ENCODE measurements around the gene UBE3B.

DNA sequence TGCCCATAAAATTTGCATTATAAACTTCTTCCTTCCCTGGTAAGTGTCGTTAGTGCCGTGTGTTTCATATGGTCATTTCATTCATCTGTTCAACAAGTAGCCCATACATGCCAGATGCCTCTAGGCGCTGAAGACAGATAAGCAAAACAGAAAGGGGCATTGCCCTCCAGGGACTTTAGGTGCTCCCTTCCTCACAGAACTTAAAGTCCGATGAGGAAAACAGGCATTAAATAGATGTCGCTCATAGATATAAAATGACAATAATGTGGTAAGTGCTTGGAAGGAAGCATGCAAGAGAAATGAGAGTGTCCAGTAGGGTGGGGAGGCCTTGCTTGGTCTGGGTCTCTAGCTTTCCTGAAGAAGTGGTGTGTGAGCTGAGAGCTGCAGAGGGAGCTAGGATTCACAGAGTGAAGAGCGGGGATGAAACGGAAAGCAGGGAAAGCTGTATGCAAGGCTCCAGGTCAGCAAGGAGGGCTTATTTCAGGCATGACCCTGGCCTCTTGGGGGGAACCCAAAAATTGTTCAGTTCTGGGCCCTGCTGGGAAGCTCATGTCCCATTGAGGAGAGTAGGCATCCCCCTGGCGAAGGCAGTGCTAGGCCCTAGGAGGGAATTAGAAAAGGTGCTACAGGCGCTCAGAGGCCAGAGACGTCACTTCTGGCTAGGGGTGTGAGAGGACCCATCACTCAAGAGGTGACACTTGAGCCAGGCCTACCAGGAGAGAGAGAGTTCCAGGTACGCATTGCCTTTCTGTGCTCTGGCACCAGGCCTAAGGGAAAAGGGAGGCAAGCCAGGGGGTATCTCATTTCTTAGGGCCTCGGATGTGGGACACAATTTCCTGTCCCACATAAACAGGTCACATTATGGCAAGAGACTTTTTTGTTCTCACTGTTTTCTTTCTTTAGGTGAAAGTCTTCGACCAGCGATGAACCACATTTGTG is 11.9 kb downstream of the UBE3B start:
- no peak for TF ChIP-seq NR3C1 (CRISPR knock-in tag; conservative IDR thresholded peaks at IDR 0.05; ENCODE audit: low read depth)
- TF ChIP-seq ELF4 (CRISPR knock-in tag; IDR thresholded peaks at IDR 0.05; ENCODE audit: low read depth), result no peak
- TF ChIP-seq JUN (CRISPR knock-in tag; IDR thresholded peaks at IDR 0.05), result no peak
- TF ChIP-seq, protein P1, sequence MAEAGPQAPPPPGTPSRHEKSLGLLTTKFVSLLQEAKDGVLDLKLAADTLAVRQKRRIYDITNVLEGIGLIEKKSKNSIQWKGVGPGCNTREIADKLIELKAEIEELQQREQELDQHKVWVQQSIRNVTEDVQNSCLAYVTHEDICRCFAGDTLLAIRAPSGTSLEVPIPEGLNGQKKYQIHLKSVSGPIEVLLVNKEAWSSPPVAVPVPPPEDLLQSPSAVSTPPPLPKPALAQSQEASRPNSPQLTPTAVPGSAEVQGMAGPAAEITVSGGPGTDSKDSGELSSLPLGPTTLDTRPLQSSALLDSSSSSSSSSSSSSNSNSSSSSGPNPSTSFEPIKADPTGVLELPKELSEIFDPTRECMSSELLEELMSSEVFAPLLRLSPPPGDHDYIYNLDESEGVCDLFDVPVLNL (CRISPR knock-in tag; IDR thresholded peaks at IDR 0.05; ENCODE audit: borderline replicate concordance, low read depth), result no peak
- TF ChIP-seq, protein P2, sequence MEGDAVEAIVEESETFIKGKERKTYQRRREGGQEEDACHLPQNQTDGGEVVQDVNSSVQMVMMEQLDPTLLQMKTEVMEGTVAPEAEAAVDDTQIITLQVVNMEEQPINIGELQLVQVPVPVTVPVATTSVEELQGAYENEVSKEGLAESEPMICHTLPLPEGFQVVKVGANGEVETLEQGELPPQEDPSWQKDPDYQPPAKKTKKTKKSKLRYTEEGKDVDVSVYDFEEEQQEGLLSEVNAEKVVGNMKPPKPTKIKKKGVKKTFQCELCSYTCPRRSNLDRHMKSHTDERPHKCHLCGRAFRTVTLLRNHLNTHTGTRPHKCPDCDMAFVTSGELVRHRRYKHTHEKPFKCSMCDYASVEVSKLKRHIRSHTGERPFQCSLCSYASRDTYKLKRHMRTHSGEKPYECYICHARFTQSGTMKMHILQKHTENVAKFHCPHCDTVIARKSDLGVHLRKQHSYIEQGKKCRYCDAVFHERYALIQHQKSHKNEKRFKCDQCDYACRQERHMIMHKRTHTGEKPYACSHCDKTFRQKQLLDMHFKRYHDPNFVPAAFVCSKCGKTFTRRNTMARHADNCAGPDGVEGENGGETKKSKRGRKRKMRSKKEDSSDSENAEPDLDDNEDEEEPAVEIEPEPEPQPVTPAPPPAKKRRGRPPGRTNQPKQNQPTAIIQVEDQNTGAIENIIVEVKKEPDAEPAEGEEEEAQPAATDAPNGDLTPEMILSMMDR (IDR thresholded peaks at IDR 0.05), result no peak
- TF ChIP-seq, protein P3, sequence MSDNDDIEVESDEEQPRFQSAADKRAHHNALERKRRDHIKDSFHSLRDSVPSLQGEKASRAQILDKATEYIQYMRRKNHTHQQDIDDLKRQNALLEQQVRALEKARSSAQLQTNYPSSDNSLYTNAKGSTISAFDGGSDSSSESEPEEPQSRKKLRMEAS (CRISPR knock-in tag; IDR thresholded peaks at IDR 0.05), result no peak
- no peak for TF ChIP-seq CREB1 (CRISPR knock-in tag; IDR thresholded peaks at IDR 0.05)
